ENCODE results near the gene PTPN3. TPM values are rescaled to one million over a fixed set of nuclear protein-coding genes. Genes with fewer than 3 reads are reported as not detected.
A peak's percentile ranks its signal among the peaks of the same experiment; 100 is the strongest.
"Not testable (repeated sequence)": the region's sequence is repeated elsewhere in the genome, so short reads cannot be mapped to it uniquely, and the experiment has no call there.

Gene PTPN3
- total RNA-seq, 4 donors from 2014 or later: 31.6 to 64.0 (median 38.7) TPM

DNA sequence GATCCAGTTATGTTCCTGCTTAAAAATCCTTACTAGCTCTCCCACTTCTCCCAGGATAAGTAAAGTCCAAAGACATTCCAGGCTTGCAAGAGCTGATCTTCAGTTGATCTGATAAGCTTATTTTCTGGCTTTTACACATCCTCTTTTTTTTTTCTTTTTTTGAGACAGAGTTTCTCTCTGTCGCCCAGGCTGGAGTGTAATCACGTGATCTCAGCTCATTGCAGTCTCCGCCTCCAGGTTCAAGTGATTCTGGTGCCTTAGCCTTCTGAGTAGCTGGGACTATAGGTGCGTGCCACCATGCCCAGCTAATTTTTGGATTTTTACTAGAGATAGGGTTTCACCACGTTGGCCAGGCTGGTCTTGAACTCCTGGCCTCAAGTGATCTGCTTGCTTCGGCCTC lies 37.3 kb upstream of the PTPN3 start:
- Histone ChIP-seq H3K27me3 (peaks cover 3% of the 10 kb centered on the region), H3K4me1 (peaks cover 13% of the 10 kb centered on the region), H3K4me3 (no peak overlapping the region), H3K27ac (no peak overlapping the region), H3K36me3 (no peaks in the 10 kb centered on the region), H3K9me3 (no peaks in the 10 kb centered on the region)
- TF ChIP-seq, protein P1, sequence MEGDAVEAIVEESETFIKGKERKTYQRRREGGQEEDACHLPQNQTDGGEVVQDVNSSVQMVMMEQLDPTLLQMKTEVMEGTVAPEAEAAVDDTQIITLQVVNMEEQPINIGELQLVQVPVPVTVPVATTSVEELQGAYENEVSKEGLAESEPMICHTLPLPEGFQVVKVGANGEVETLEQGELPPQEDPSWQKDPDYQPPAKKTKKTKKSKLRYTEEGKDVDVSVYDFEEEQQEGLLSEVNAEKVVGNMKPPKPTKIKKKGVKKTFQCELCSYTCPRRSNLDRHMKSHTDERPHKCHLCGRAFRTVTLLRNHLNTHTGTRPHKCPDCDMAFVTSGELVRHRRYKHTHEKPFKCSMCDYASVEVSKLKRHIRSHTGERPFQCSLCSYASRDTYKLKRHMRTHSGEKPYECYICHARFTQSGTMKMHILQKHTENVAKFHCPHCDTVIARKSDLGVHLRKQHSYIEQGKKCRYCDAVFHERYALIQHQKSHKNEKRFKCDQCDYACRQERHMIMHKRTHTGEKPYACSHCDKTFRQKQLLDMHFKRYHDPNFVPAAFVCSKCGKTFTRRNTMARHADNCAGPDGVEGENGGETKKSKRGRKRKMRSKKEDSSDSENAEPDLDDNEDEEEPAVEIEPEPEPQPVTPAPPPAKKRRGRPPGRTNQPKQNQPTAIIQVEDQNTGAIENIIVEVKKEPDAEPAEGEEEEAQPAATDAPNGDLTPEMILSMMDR (IDR thresholded peaks at IDR 0.05): no peak
- no peak for TF ChIP-seq POLR2A (IDR thresholded peaks at IDR 0.05)
- no peak for TF ChIP-seq EP300 (IDR thresholded peaks at IDR 0.05)
- no peak for TF ChIP-seq POLR2AphosphoS5 (IDR thresholded peaks at IDR 0.05)
- no peak for DNase-seq (ENCODE audit: low spot score in 2 of 2)
- 48% methylated on average over 6 of the region's 6 CpGs for WGBS

DNA sequence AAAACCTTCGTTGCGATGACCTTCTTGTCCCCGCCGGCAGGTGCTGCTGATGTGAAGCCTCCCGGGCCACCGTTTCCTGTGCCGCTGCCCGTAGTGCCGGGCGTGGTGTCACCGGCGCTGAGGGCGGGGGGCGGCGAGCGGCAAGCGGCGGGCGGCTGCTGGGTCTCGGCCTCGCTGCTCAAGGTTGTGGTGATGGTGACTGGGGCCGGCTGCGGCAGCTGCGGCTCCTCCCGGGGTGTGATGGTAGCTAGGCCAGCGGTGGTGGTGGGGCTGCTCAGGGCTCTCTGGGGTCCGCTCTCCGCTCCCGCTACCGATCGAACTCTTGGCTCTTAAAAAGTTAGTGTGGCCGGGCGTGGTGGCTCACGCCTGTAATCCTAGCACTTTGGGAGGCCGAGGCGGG lies 36.0 kb upstream of the PTPN3 start:
- peaks cover 13% of the 10 kb centered on the region for H3K4me1 ChIP-seq
- DNase-seq (ENCODE audit: low spot score in 2 of 2): no peak
- H3K36me3 ChIP-seq: no peaks in the 10 kb centered on the region
- H3K9me3 ChIP-seq: no peaks in the 10 kb centered on the region
- H3K27ac ChIP-seq: no peak overlapping the region
- H3K4me3 ChIP-seq: no peak overlapping the region
- peaks cover 3% of the 10 kb centered on the region for H3K27me3 ChIP-seq
- TF ChIP-seq POLR2AphosphoS5 (IDR thresholded peaks at IDR 0.05): no peak
- TF ChIP-seq, protein P1 (IDR thresholded peaks at IDR 0.05): no peak
- TF ChIP-seq POLR2A (IDR thresholded peaks at IDR 0.05): no peak
- no peak for TF ChIP-seq EP300 (IDR thresholded peaks at IDR 0.05)
- WGBS: 97% methylated on average over 29 of the region's 36 CpGs

DNA sequence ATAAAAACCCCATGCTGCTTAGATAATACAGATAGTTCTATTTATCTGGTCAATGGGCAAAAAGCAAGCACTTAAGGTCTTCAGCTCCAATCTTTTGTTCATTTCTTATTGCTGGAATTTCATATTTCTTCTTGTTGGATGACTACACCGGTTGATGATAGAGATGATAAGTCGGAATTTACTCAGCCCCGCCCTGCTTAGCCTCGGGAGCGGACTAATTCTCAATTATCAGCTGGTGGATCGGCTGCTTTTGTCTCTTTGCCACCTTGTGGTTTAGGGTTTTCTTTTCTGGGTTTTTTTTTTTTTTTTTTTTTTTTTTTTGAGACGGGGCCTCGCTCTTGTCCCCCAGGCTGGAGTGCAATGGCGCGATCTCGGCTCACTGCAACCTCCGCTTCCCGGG lies 34.5 kb upstream of the PTPN3 start:
- H3K27me3 ChIP-seq; H3K4me1 ChIP-seq; DNase-seq (ENCODE audit: low spot score in 2 of 2); H3K36me3 ChIP-seq; H3K27ac ChIP-seq; H3K4me3 ChIP-seq; H3K9me3 ChIP-seq: not testable (repeated sequence)
- 41% methylated on average over 13 of the region's 13 CpGs for WGBS

DNA sequence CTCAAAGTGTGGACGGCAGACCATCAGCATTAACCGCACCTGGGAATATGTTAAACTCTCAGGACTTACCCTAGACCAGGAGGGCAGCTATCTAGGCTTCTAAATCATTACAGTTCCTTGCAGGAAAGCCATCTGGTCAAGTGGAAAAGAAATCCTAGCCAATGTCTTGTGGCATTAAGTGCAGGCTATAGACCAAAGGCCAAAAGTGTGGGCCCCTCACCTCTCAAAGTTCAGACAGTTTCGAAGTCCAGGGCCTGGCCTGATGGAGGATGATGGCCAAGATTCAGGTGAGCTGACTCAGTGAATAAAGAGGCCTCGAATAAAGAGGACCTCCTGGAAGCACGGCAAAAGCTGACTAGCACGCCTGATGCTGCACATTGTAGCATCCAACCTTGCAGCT lies 24.0 kb upstream of the PTPN3 start:
- Histone ChIP-seq H3K4me1 (peaks cover 21% of the 10 kb centered on the region), H3K9me3 (no peaks in the 10 kb centered on the region), H3K4me3 (no peak overlapping the region), H3K36me3 (no peaks in the 10 kb centered on the region), H3K27me3 (no peaks in the 10 kb centered on the region), H3K27ac (no peak overlapping the region)
- 87% methylated on average over 6 of the region's 6 CpGs for WGBS
- no peak for DNase-seq (ENCODE audit: low spot score in 2 of 2)
- TF ChIP-seq, protein P1 (IDR thresholded peaks at IDR 0.05): no peak
- TF ChIP-seq POLR2A (IDR thresholded peaks at IDR 0.05) (no peak), POLR2AphosphoS5 (IDR thresholded peaks at IDR 0.05) (no peak), EP300 (IDR thresholded peaks at IDR 0.05) (no peak)

DNA sequence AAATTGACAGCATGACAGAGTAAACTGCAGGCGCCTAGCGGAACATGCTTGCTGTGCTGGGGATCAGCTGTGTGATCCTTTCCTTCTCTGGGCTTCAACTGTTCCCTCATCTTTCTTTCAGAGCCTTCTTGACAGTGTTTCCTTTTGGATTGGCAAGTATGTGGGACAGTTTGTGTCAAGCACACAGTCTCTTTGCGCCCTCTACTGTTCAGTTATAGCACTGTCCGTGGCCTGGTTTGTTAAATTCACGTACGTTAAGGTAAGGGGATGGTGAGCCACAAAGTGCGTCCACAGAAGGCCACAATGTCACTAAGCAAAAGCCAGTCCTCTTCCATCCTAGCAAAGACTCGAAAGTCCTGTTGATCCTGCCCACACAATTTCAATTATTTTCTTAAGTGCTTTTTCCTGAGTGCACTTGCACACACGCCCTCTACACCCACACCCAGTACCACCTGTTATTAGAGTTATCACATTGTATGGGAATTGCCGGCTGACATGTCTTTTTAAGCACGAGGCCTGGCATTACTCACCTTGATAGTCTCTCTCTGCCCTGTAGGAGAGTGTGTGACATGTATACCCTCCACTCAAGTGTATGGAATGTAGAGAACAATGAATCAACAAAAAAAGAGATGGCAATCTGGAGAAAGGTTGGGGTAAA lies 22.5 kb upstream of the PTPN3 start:
- peaks cover 21% of the 10 kb centered on the region for H3K4me1 ChIP-seq
- no peaks in the 10 kb centered on the region for H3K36me3 ChIP-seq
- peak in 1 of 2 donors; percentile 69 for DNase-seq (ENCODE audit: low spot score in 2 of 2)
- 12% methylated on average over 11 of the region's 11 CpGs for WGBS
- H3K27me3 ChIP-seq: no peaks in the 10 kb centered on the region
- TF ChIP-seq POLR2AphosphoS5 (IDR thresholded peaks at IDR 0.05) (no peak), POLR2A (IDR thresholded peaks at IDR 0.05) (no peak), EP300 (IDR thresholded peaks at IDR 0.05) (no peak)
- TF ChIP-seq, protein P1 (IDR thresholded peaks at IDR 0.05): peak; percentile 64 to 87
- H3K9me3 ChIP-seq: no peaks in the 10 kb centered on the region
- H3K4me3 ChIP-seq: no peak overlapping the region
- no peak overlapping the region for H3K27ac ChIP-seq

DNA sequence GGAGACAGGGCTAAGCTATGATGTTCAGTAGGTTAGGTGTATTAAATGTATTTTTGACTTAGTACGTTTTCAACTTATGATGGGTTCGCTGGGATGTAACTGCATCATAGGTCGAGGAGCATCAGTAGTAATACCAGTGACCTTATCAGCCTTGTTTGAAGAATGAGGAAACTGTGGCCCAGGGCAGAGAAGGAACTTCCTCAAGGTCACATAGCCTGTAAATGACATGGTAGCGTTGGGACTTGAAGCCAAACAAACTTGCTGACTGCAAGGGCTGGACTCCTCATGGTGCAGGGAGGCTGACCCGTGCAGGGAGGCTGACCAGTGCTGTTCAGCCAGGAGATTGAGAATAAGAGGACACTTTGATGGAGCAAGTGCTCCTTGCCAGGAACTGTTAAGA lies 21.3 kb upstream of the PTPN3 start:
- H3K27ac ChIP-seq: no peak overlapping the region
- H3K9me3 ChIP-seq: no peaks in the 10 kb centered on the region
- H3K27me3 ChIP-seq: no peaks in the 10 kb centered on the region
- TF ChIP-seq POLR2AphosphoS5 (IDR thresholded peaks at IDR 0.05) (no peak), POLR2A (IDR thresholded peaks at IDR 0.05) (no peak), EP300 (IDR thresholded peaks at IDR 0.05) (no peak)
- TF ChIP-seq, protein P1 (IDR thresholded peaks at IDR 0.05): no peak
- no peak for DNase-seq (ENCODE audit: low spot score in 2 of 2)
- WGBS: 77% methylated on average over 5 of the region's 5 CpGs
- no peak overlapping the region for H3K4me3 ChIP-seq
- peaks cover 21% of the 10 kb centered on the region for H3K4me1 ChIP-seq
- H3K36me3 ChIP-seq: no peaks in the 10 kb centered on the region
